SIG-M5 (cell line): ENCODE data around the gene TXNRD1.
A peak's percentile ranks its signal among the peaks of the same experiment; 100 is the strongest.
"Not testable (repeated sequence)": the region's sequence is repeated elsewhere in the genome, so short reads cannot be mapped to it uniquely, and the experiment has no call there.

ENCODE experiments used
- DNase-seq: peaks from one replicate; lab custom pipeline; 2025; lab: John Stamatoyannopoulos, UW

Gene TXNRD1

GRCh38 chr12:104280717-104281458, 65.3 kb downstream of the TXNRD1 start:
- DNase-seq: peak; percentile 59

GRCh38 chr12:104281636-104282035, 66.1 kb downstream of the TXNRD1 start:
- no peak for DNase-seq

- DNase-seq: no peak
Measured at GRCh38 chr12:104282109-104282508, 66.5 kb downstream of the TXNRD1 start.

GRCh38 chr12:104285740-104286515, 70.3 kb downstream of the TXNRD1 start:
- DNase-seq: no peak

GRCh38 chr12:104286516-104287482, 71.2 kb downstream of the TXNRD1 start:
- peak; percentile 87 for DNase-seq

GRCh38 chr12:104288635-104289274, 73.2 kb downstream of the TXNRD1 start:
- DNase-seq: peak; percentile 77

- DNase-seq: no peak
Measured at GRCh38 chr12:104290320-104290719, 74.7 kb downstream of the TXNRD1 start.

GRCh38 chr12:104290855-104291254, 75.3 kb downstream of the TXNRD1 start:
- DNase-seq: no peak

GRCh38 chr12:104291867-104292524, 76.4 kb downstream of the TXNRD1 start:
- no peak for DNase-seq

GRCh38 chr12:104292872-104293794, 77.6 kb downstream of the TXNRD1 start:
- DNase-seq: no peak

- not testable (repeated sequence) for DNase-seq
Measured at GRCh38 chr12:104294158-104294859, 78.7 kb downstream of the TXNRD1 start.

GRCh38 chr12:104294927-104295668, 79.5 kb downstream of the TXNRD1 start:
- DNase-seq: no peak

- DNase-seq: no peak
Measured at GRCh38 chr12:104295954-104296353, 80.4 kb downstream of the TXNRD1 start.

GRCh38 chr12:104296718-104297117, 81.1 kb downstream of the TXNRD1 start:
- DNase-seq: no peak

GRCh38 chr12:104297477-104298113, 82.0 kb downstream of the TXNRD1 start:
- no peak for DNase-seq

- DNase-seq: no peak
Measured at GRCh38 chr12:104299842-104300481, 84.4 kb downstream of the TXNRD1 start.

GRCh38 chr12:104303538-104304151, 88.1 kb downstream of the TXNRD1 start, which contains the start of gene EID3:
EID3 (plus strand) TSS chr12:104303739; CDS start chr12:104303935, 196 bp downstream.
- no peak for DNase-seq
